GM21786 (cell line): ENCODE data around the gene ELF5.

Experiments used
- ATAC-seq: cut with Tn5 transposase; IDR thresholded peaks from one replicate; pipeline ENCODE4 v1.9.1; 2021; ENCODE audit not compliant: unreplicated experiment

Gene ELF5

GRCh38 chr11:34493926-34494595 lies 19.5 kb downstream of the ELF5 start:
- no peak for ATAC-seq

GRCh38 chr11:34493468-34493867 lies 20.1 kb downstream of the ELF5 start:
- ATAC-seq: no peak

GRCh38 chr11:34492806-34493414 lies 20.7 kb downstream of the ELF5 start:
- ATAC-seq: no peak

GRCh38 chr11:34490304-34490703 lies 23.3 kb downstream of the ELF5 start:
- no peak for ATAC-seq

- no peak for ATAC-seq
Measured at GRCh38 chr11:34488855-34489557, 24.6 kb downstream of the ELF5 start.

GRCh38 chr11:34487430-34487829 lies 26.2 kb downstream of the ELF5 start:
- peak; percentile 49 for ATAC-seq

GRCh38 chr11:34483106-34483874 lies 30.3 kb downstream of the ELF5 start:
- no peak for ATAC-seq

GRCh38 chr11:34481307-34481706 lies 32.3 kb downstream of the ELF5 start:
- no peak for ATAC-seq

- no peak for ATAC-seq
Measured at GRCh38 chr11:34480314-34480713, 33.3 kb downstream of the ELF5 start.

- no peak for ATAC-seq
Measured at GRCh38 chr11:34478845-34479663, 34.5 kb downstream of the ELF5 start.

- ATAC-seq: no peak
Measured at GRCh38 chr11:34476849-34477248, 36.7 kb downstream of the ELF5 start.

GRCh38 chr11:34475656-34476055 lies 37.9 kb downstream of the ELF5 start:
- no peak for ATAC-seq

GRCh38 chr11:34473603-34474169 lies 39.9 kb downstream of the ELF5 start:
- no peak for ATAC-seq

GRCh38 chr11:34468209-34468841 lies 45.3 kb downstream of the ELF5 start:
- ATAC-seq: no peak

GRCh38 chr11:34466802-34467488 lies 46.6 kb downstream of the ELF5 start:
- no peak for ATAC-seq

GRCh38 chr11:34464591-34465051 lies 49.0 kb downstream of the ELF5 start:
- no peak for ATAC-seq

- ATAC-seq: no peak
Measured at GRCh38 chr11:34461215-34461614, 52.4 kb downstream of the ELF5 start.

GRCh38 chr11:34460278-34460677 lies 53.3 kb downstream of the ELF5 start:
- no peak for ATAC-seq

GRCh38 chr11:34459507-34460162 lies 54.0 kb downstream of the ELF5 start:
- ATAC-seq: no peak
